Measurements from ENCODE around the gene IFITM5. TPM values are rescaled to one million over a fixed set of nuclear protein-coding genes. Genes with fewer than 3 reads are reported as not detected.
"Not testable (repeated sequence)": the region's sequence is repeated elsewhere in the genome, so short reads cannot be mapped to it uniquely, and the experiment has no call there.

The IFITM5 gene
- total RNA-seq, 1 donor from 2014 or later: not detected

GRCh38 chr11:296171-297050 lies 2.9 kb downstream of the IFITM5 start:
- no peak for DNase-seq (ENCODE audit: low spot score)
- no peak for ATAC-seq

GRCh38 chr11:295351-296170 lies 3.8 kb downstream of the IFITM5 start:
- ATAC-seq (no peak), DNase-seq (ENCODE audit: low spot score) (no peak)

- ATAC-seq: no peak
- no peak for DNase-seq (ENCODE audit: low spot score)
Observed at GRCh38 chr11:294780-295179, 4.5 kb downstream of the IFITM5 start.

- DNase-seq (ENCODE audit: low spot score) (no peak), ATAC-seq (no peak)
Observed at GRCh38 chr11:293852-294661, 5.3 kb downstream of the IFITM5 start.

GRCh38 chr11:293271-293851 lies 6.0 kb downstream of the IFITM5 start:
- DNase-seq (ENCODE audit: low spot score): no peak
- ATAC-seq: no peak

- no peak for ATAC-seq
- DNase-seq (ENCODE audit: low spot score): no peak
Observed at GRCh38 chr11:292211-293121, 6.9 kb downstream of the IFITM5 start.

- DNase-seq (ENCODE audit: low spot score): no peak
Observed at GRCh38 chr11:291281-292210, 7.8 kb downstream of the IFITM5 start.

GRCh38 chr11:290621-291231 lies 8.6 kb downstream of the IFITM5 start:
- ATAC-seq (no peak), DNase-seq (ENCODE audit: low spot score) (no peak)

More at GRCh38 chr11:291281-292210, 7.8 kb downstream of the IFITM5 start:
- ATAC-seq: no peak

GRCh38 chr11:289712-290620 lies 9.4 kb downstream of the IFITM5 start:
- ATAC-seq: no peak
- DNase-seq (ENCODE audit: low spot score): no peak

- peak; percentile 45 for DNase-seq (ENCODE audit: low spot score)
- ATAC-seq: no peak
Observed at GRCh38 chr11:289398-289711, 10.0 kb downstream of the IFITM5 start.

GRCh38 chr11:288478-289397 lies 10.6 kb downstream of the IFITM5 start, which contains the start of gene PGGHG:
Gene PGGHG, plus strand, starts transcription at chr11:289126. Its CDS starts 691 bp downstream, at chr11:289817.
- ATAC-seq (peak; percentile 93), DNase-seq (ENCODE audit: low spot score) (peak; percentile 83)

- DNase-seq (ENCODE audit: low spot score): peak; percentile 63
- peak; percentile 28 for ATAC-seq
Observed at GRCh38 chr11:287821-288477, 11.4 kb downstream of the IFITM5 start.

- peak; percentile 46 for DNase-seq (ENCODE audit: low spot score)
- not testable (repeated sequence) for ATAC-seq
Observed at GRCh38 chr11:286977-287820, 12.1 kb downstream of the IFITM5 start.

GRCh38 chr11:285894-286220 lies 13.5 kb downstream of the IFITM5 start:
- ATAC-seq: no peak
- peak; percentile 42 for DNase-seq (ENCODE audit: low spot score)
